Chondrocyte (in vitro differentiated cells): ENCODE results near the gene USP3. TPM values are rescaled to one million over a fixed set of nuclear protein-coding genes. Genes with fewer than 3 reads are reported as not detected.

ENCODE experiments used
- DNase-seq: peaks from one replicate; pipeline ENCODE4 v3.0.0; 2021; ENCODE audit warnings: mixed read lengths, low spot score
- H3K27ac Mint-ChIP-seq: one replicate; pipeline ENCODE4 v1.8.0; 2021; ENCODE audit warnings: mild to moderate bottlenecking, moderate library complexity, mixed read lengths; ENCODE audit not compliant: unreplicated experiment
- H3K27me3 Mint-ChIP-seq: 2 replicates; pipeline ENCODE4 v1.8.0; 2021; ENCODE audit warnings: low read depth, mixed read lengths
- H3K36me3 Mint-ChIP-seq: 2 replicates; pipeline ENCODE4 v1.8.0; 2021; ENCODE audit warnings: low read depth, mixed read lengths
- H3K4me1 Mint-ChIP-seq: 2 replicates; pipeline ENCODE4 v1.8.0; 2021; ENCODE audit warnings: low read depth, mild to moderate bottlenecking, mixed read lengths
- H3K4me3 Mint-ChIP-seq: one replicate; pipeline ENCODE4 v1.8.0; 2021; ENCODE audit warnings: mild to moderate bottlenecking, moderate library complexity, mixed read lengths; ENCODE audit not compliant: unreplicated experiment
- H3K9me3 Mint-ChIP-seq: 2 replicates; pipeline ENCODE4 v1.8.0; 2021; ENCODE audit warnings: low read depth, mixed read lengths
- total RNA-seq: library from RNA; stranded (reverse); gene quantifications from 3 replicates; pipeline ENCODE4 v1.2.1, GENCODE V29; 2021
- TF ChIP-seq, protein P1 (sequence below): fragments of 200-600 bp; sonication (generic); IDR thresholded peaks from 2 replicates; pipeline ENCODE4 v1.5.0; 2021; ENCODE audit warnings: antibody characterized with exemption, mild to moderate bottlenecking, moderate library complexity

USP3 gene
- total RNA-seq, 1 donor from 2014 or later: 27.6 TPM

DNA sequence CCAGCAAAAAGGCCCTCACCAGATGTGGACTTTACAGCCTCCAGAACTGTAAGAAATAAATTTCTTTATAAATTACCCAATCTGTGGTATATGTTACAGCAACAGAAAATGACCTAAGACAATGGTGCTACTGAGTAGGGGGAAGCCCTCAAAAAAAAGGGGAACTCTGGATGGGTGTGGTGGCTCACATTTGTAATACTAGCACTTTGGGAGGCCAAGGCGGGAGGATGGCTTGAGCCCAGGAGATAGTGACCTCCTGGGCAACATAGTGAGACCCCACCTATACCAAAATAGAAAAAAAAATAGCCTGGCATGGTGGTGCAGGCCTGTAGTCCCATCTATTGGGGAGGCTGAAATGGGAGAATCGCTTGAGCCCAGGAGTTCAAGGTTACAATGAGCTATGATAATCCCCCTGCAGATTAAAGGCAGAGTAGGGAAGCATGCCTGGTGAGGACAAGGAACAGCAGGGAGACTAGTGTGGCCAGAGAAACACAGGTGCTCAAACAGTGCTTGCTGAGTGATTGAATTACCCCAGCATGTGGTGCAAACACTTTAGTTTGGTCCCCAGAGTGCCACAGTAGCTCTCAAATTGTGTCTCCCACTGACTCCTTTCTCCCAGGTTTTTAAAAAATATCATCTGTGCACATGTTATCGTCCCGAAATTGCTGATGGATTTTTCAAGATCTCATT lies 13.9 kb upstream of the USP3 start:
- Mint-ChIP-seq H3K4me3 (no peak overlapping the region), H3K27me3 (peaks cover 4% of the 10 kb centered on the region), H3K4me1 (peaks cover 28% of the 10 kb centered on the region), H3K36me3 (no peaks in the 10 kb centered on the region), H3K9me3 (no peaks in the 10 kb centered on the region), H3K27ac (no peak overlapping the region)
- TF ChIP-seq, protein P1, sequence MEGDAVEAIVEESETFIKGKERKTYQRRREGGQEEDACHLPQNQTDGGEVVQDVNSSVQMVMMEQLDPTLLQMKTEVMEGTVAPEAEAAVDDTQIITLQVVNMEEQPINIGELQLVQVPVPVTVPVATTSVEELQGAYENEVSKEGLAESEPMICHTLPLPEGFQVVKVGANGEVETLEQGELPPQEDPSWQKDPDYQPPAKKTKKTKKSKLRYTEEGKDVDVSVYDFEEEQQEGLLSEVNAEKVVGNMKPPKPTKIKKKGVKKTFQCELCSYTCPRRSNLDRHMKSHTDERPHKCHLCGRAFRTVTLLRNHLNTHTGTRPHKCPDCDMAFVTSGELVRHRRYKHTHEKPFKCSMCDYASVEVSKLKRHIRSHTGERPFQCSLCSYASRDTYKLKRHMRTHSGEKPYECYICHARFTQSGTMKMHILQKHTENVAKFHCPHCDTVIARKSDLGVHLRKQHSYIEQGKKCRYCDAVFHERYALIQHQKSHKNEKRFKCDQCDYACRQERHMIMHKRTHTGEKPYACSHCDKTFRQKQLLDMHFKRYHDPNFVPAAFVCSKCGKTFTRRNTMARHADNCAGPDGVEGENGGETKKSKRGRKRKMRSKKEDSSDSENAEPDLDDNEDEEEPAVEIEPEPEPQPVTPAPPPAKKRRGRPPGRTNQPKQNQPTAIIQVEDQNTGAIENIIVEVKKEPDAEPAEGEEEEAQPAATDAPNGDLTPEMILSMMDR: no peak
- DNase-seq: no peak

DNA sequence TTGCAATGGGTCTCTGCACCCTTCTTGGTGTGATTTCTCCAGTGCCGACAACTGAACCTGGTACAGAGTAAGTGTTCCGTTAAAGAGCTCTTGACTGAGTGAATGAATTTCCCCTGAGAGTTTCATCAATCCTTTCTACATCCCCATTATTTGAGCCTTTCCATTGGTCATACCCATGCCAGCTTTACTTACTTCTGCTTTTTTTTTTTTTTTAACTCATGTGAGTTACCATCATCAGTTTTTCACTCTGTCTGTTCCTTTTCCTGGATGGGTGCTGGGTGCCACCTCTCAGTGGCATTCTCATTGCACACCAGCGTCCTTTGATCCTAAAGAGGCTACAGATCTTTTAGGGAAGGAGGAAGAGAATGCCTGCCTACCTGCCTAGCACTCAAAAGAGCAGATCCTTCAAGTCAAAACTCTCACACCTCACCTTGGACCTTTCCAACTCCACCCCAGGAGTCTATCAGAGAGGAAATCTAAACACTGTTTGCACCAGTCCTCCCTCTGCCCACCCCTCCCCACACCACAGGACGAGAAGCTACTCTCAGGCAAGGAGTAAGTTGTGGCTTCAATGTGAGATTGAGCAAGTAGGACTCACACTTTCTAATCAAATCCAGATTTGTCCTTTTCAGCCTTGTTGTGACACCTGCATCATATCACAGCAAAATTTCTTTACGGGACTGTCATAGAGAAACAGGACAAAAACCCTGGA lies 13.1 kb upstream of the USP3 start:
- no peaks in the 10 kb centered on the region for H3K9me3 Mint-ChIP-seq
- no peak overlapping the region for H3K27ac Mint-ChIP-seq
- H3K27me3 Mint-ChIP-seq: peaks cover 6% of the 10 kb centered on the region

DNA sequence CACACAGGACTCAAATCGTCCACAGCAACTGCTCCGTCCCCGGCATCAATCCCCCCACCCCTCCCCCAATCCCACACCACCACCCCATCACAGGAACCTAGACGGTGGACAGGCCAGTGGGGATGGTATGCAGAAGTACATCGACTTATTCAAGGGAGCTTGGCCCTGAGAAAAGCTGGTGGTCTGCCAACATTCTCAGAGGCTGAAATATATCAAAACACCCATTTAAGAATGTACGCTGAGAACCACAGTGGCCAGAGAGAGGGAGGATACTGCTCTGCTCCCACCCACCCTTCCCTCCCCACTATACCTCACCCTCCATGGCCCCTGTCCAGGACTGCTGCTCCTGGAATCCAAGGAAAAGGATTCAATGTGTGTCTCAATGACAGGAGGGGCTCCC lies 12.4 kb upstream of the USP3 start:
- Mint-ChIP-seq H3K4me3 (no peak overlapping the region), H3K36me3 (no peaks in the 10 kb centered on the region), H3K9me3 (no peaks in the 10 kb centered on the region), H3K4me1 (peaks cover 18% of the 10 kb centered on the region), H3K27ac (peak overlapping the region; percentile 27), H3K27me3 (peaks cover 8% of the 10 kb centered on the region)
- TF ChIP-seq, protein P1: no peak
- DNase-seq: no peak

More for the DNA sequence above, 13.1 kb upstream of the USP3 start:
- Mint-ChIP-seq H3K36me3 (no peaks in the 10 kb centered on the region), H3K4me1 (peaks cover 23% of the 10 kb centered on the region), H3K4me3 (no peak overlapping the region)
- TF ChIP-seq, protein P1: no peak
- DNase-seq: no peak

DNA sequence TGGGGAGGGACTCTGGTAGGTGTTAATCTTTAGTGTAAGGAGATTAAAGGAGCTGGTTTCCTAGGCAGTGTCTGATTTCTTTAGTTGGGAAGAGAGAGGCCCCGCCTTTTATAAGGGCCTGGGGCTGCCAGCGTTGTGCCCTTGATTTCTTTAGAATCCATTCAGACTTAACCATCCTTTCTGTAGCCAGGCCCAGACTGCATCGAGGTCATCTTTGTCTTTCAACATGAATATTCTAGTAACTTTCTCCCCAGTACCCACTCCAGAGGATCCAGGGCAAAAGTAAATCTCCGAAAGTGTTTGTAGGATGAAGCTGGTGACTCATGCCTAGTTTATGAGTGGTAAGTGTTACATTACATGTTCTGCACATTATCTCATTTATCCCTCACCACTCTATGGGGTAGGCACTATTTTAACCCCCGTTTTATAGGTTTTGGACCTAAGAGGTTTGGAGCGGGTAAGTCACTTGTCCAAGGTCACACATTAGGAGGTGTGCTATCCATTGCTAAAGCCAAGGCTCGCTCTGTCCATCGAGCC lies 11.8 kb upstream of the USP3 start:
- no peaks in the 10 kb centered on the region for H3K9me3 Mint-ChIP-seq
- TF ChIP-seq, protein P1: no peak
- H3K4me1 Mint-ChIP-seq: peaks cover 13% of the 10 kb centered on the region
- no peak for DNase-seq
- peaks cover 7% of the 10 kb centered on the region for H3K27me3 Mint-ChIP-seq
- no peaks in the 10 kb centered on the region for H3K36me3 Mint-ChIP-seq
- H3K27ac Mint-ChIP-seq: peak overlapping the region; percentile 57
- no peak overlapping the region for H3K4me3 Mint-ChIP-seq

DNA sequence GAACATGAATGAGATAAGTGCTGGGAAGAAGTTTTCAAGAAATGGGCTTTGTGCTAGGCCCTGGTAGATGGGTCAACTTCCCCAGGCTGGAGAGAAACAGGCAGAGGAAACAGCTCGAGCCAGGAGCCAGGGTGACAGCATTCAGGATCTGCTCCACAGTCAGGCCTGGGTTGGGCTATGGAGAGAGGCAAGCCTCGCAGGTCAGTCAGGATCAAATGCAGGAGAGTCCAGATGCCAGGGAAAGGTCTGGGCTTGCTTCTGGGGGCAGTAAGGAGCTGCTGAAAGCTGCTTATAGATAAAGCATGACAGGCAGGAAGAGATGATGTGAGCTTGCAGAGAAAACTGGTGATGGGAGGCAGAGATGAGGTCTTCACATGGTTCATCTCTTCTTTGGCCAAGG lies 11.0 kb upstream of the USP3 start:
- Mint-ChIP-seq H3K9me3 (no peaks in the 10 kb centered on the region), H3K4me1 (peaks cover 13% of the 10 kb centered on the region), H3K36me3 (no peaks in the 10 kb centered on the region), H3K4me3 (no peak overlapping the region), H3K27me3 (peaks cover 7% of the 10 kb centered on the region), H3K27ac (no peak overlapping the region)
- DNase-seq: no peak
- TF ChIP-seq, protein P1: no peak
